ENCODE results near the gene CD163. TPM values are rescaled to one million over a fixed set of nuclear protein-coding genes. Genes with fewer than 3 reads are reported as not detected.

The CD163 gene
- total RNA-seq, 1 donor from 2014 or later, result not detected

DNA sequence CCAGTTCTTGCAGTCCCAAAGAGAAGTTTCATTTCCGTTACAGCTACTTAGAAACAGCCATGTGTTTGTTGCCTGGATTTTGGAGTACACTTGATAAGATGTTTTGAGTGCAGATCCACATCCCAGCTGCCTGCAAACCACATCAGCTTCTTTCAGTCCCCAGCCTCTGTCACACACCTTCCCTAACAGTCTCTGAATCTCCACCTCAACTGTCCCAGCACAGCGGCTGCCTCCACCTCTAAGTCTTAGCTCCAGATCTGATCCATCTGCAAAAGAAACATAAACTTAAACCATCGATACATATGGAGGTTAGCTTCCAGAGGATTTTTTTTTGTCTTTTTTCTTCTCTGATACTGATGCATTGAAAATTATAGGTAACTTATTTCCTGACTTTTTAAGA is 8.4 kb downstream of the CD163 start:
- Mint-ChIP-seq H3K27me3 (ENCODE audit: low read depth, unreplicated experiment) (no peaks in the 10 kb centered on the region), H3K27ac (ENCODE audit: unreplicated experiment) (no peak overlapping the region), H3K36me3 (ENCODE audit: low read depth, unreplicated experiment) (no peaks in the 10 kb centered on the region), H3K4me3 (ENCODE audit: unreplicated experiment) (no peak overlapping the region), H3K9me3 (ENCODE audit: unreplicated experiment) (peaks cover 1% of the 10 kb centered on the region), H3K4me1 (ENCODE audit: low read depth, unreplicated experiment) (peaks cover 16% of the 10 kb centered on the region)
- TF ChIP-seq EZH2 (IDR thresholded peaks at IDR 0.05; ENCODE audit: insufficient read depth, low read length), result no peak
- TF ChIP-seq, protein P1, sequence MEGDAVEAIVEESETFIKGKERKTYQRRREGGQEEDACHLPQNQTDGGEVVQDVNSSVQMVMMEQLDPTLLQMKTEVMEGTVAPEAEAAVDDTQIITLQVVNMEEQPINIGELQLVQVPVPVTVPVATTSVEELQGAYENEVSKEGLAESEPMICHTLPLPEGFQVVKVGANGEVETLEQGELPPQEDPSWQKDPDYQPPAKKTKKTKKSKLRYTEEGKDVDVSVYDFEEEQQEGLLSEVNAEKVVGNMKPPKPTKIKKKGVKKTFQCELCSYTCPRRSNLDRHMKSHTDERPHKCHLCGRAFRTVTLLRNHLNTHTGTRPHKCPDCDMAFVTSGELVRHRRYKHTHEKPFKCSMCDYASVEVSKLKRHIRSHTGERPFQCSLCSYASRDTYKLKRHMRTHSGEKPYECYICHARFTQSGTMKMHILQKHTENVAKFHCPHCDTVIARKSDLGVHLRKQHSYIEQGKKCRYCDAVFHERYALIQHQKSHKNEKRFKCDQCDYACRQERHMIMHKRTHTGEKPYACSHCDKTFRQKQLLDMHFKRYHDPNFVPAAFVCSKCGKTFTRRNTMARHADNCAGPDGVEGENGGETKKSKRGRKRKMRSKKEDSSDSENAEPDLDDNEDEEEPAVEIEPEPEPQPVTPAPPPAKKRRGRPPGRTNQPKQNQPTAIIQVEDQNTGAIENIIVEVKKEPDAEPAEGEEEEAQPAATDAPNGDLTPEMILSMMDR (IDR thresholded peaks at IDR 0.05; ENCODE audit: insufficient read depth, low read depth, low read length), result no peak
- no peak for DNase-seq (ENCODE audit: low read depth)
- H3K27me3 ChIP-seq (ENCODE audit: insufficient read depth, low read length), result no peaks in the 10 kb centered on the region
- H3K9me3 ChIP-seq (ENCODE audit: insufficient read depth, low read depth, low read length), result no peaks in the 10 kb centered on the region
- FAIRE-seq, result no peak
- no peak overlapping the region for H3K9ac ChIP-seq (ENCODE audit: low read length)
- no peak overlapping the region for H3K4me3 ChIP-seq (ENCODE audit: insufficient read depth, low read depth, low read length)
- no peaks in the 10 kb centered on the region for H3K79me2 ChIP-seq (ENCODE audit: insufficient read depth, low read length)
- no peak overlapping the region for H3K27ac ChIP-seq (ENCODE audit: low read depth, low read length)
- no peaks in the 10 kb centered on the region for H3K4me1 ChIP-seq (ENCODE audit: insufficient read depth, low read length)
- H3K4me2 ChIP-seq (ENCODE audit: low read length), result no peak overlapping the region
- H2AFZ ChIP-seq (ENCODE audit: low read depth, low read length), result no peak overlapping the region
- H4K20me1 ChIP-seq (ENCODE audit: insufficient read depth, low read length), result no peaks in the 10 kb centered on the region
- no peaks in the 10 kb centered on the region for H3K36me3 ChIP-seq (ENCODE audit: insufficient read depth, low read length)

DNA sequence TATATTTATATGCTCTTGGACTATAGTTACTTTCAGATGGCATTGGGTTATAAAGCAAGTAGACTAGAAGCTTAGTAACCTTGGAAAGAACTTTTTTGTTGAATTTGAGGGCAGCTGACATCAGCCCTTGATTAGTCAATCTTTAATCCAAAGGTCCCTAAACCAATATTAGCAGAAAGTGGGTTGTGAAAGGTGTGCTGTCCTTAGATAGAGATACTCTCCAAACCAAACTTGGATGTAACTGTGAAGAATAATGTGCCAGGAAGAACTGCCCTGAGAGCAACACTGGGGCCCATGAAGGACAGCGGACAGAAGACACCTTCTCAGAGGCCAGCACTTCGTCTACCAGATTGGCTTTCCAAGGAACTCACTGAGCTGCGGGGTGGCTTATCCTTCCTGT is 10.6 kb downstream of the CD163 start:
- Histone ChIP-seq H3K4me1 (ENCODE audit: insufficient read depth, low read length) (no peaks in the 10 kb centered on the region), H3K27ac (ENCODE audit: low read depth, low read length) (no peak overlapping the region), H3K27me3 (ENCODE audit: insufficient read depth, low read length) (no peaks in the 10 kb centered on the region), H4K20me1 (ENCODE audit: insufficient read depth, low read length) (no peaks in the 10 kb centered on the region), H3K79me2 (ENCODE audit: insufficient read depth, low read length) (no peaks in the 10 kb centered on the region), H3K4me2 (ENCODE audit: low read length) (no peak overlapping the region), H3K36me3 (ENCODE audit: insufficient read depth, low read length) (no peaks in the 10 kb centered on the region), H3K9ac (ENCODE audit: low read length) (no peak overlapping the region), H2AFZ (ENCODE audit: low read depth, low read length) (no peak overlapping the region), H3K4me3 (ENCODE audit: insufficient read depth, low read depth, low read length) (no peak overlapping the region), H3K9me3 (ENCODE audit: insufficient read depth, low read depth, low read length) (no peaks in the 10 kb centered on the region)
- Mint-ChIP-seq H3K27me3 (ENCODE audit: low read depth, unreplicated experiment) (no peaks in the 10 kb centered on the region), H3K4me3 (ENCODE audit: unreplicated experiment) (no peak overlapping the region), H3K4me1 (ENCODE audit: low read depth, unreplicated experiment) (peaks cover 7% of the 10 kb centered on the region), H3K36me3 (ENCODE audit: low read depth, unreplicated experiment) (no peaks in the 10 kb centered on the region), H3K27ac (ENCODE audit: unreplicated experiment) (no peak overlapping the region), H3K9me3 (ENCODE audit: unreplicated experiment) (peaks cover 1% of the 10 kb centered on the region)
- DNase-seq (ENCODE audit: low read depth) (no peak), FAIRE-seq (no peak)
- TF ChIP-seq, protein P1 (IDR thresholded peaks at IDR 0.05; ENCODE audit: insufficient read depth, low read depth, low read length), result no peak
- TF ChIP-seq EZH2 (IDR thresholded peaks at IDR 0.05; ENCODE audit: insufficient read depth, low read length), result no peak

DNA sequence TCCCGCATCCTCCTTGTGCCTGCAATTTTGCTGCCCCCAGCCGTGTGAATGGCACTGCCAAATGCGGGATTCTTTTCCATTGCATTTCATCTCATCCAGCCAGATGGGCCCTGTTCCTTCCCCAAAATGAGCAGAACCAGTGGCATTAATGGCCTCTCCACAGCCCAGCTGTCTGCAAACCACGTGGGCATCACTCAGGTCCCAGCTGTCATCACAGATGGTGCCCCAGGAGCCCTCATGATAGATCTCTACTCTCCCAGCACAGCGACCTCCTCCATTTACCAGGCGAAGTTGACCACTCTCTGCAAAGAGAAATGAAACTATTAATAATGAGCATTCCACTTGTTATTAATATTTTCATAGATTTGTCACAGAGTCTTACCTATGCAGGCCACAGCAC is 17.1 kb downstream of the CD163 start:
- H3K9me3 ChIP-seq (ENCODE audit: insufficient read depth, low read depth, low read length), result no peaks in the 10 kb centered on the region
- no peaks in the 10 kb centered on the region for H3K36me3 ChIP-seq (ENCODE audit: insufficient read depth, low read length)
- no peaks in the 10 kb centered on the region for H3K79me2 ChIP-seq (ENCODE audit: insufficient read depth, low read length)
- Mint-ChIP-seq H3K27ac (ENCODE audit: unreplicated experiment) (no peak overlapping the region), H3K4me3 (ENCODE audit: unreplicated experiment) (no peak overlapping the region), H3K27me3 (ENCODE audit: low read depth, unreplicated experiment) (no peaks in the 10 kb centered on the region), H3K36me3 (ENCODE audit: low read depth, unreplicated experiment) (no peaks in the 10 kb centered on the region), H3K9me3 (ENCODE audit: unreplicated experiment) (no peaks in the 10 kb centered on the region), H3K4me1 (ENCODE audit: low read depth, unreplicated experiment) (no peaks in the 10 kb centered on the region)
- FAIRE-seq (no peak), DNase-seq (ENCODE audit: low read depth) (no peak)
- H3K4me2 ChIP-seq (ENCODE audit: low read length), result no peak overlapping the region
- H3K9ac ChIP-seq (ENCODE audit: low read length), result no peak overlapping the region
- no peaks in the 10 kb centered on the region for H3K27me3 ChIP-seq (ENCODE audit: insufficient read depth, low read length)
- no peak overlapping the region for H3K4me3 ChIP-seq (ENCODE audit: insufficient read depth, low read depth, low read length)
- no peaks in the 10 kb centered on the region for H4K20me1 ChIP-seq (ENCODE audit: insufficient read depth, low read length)
- no peak overlapping the region for H3K27ac ChIP-seq (ENCODE audit: low read depth, low read length)
- no peaks in the 10 kb centered on the region for H3K4me1 ChIP-seq (ENCODE audit: insufficient read depth, low read length)
- no peak overlapping the region for H2AFZ ChIP-seq (ENCODE audit: low read depth, low read length)
- TF ChIP-seq EZH2 (IDR thresholded peaks at IDR 0.05; ENCODE audit: insufficient read depth, low read length), result no peak
- TF ChIP-seq, protein P1 (IDR thresholded peaks at IDR 0.05; ENCODE audit: insufficient read depth, low read depth, low read length), result no peak

Data from astrocyte (in vitro differentiated cells and primary cell).